SKM-1 (cell line): ENCODE data around the gene GARNL3.

Source experiments
- DNase-seq: peaks from one replicate; lab custom pipeline; 2025; ENCODE audit not compliant: unreplicated experiment; lab: John Stamatoyannopoulos, UW

Gene GARNL3

GRCh38 chr9:127269449-127269848, 4.9 kb downstream of the GARNL3 start:
- no peak for DNase-seq

GRCh38 chr9:127273326-127273725, 8.8 kb downstream of the GARNL3 start:
- no peak for DNase-seq

- DNase-seq, result no peak
Measured at GRCh38 chr9:127277099-127277498, 12.5 kb downstream of the GARNL3 start.

- no peak for DNase-seq
Measured at GRCh38 chr9:127277770-127278169, 13.2 kb downstream of the GARNL3 start.

- DNase-seq, result no peak
Measured at GRCh38 chr9:127278372-127278771, 13.8 kb downstream of the GARNL3 start.

- no peak for DNase-seq
Measured at GRCh38 chr9:127279717-127280285, 15.2 kb downstream of the GARNL3 start.

- DNase-seq, result no peak
Measured at GRCh38 chr9:127280880-127281660, 16.5 kb downstream of the GARNL3 start.

GRCh38 chr9:127281891-127282290, 17.3 kb downstream of the GARNL3 start:
- no peak for DNase-seq

GRCh38 chr9:127282611-127283010, 18.0 kb downstream of the GARNL3 start:
- DNase-seq, result no peak

- DNase-seq, result no peak
Measured at GRCh38 chr9:127283135-127283534, 18.6 kb downstream of the GARNL3 start.

- no peak for DNase-seq
Measured at GRCh38 chr9:127283917-127284497, 19.4 kb downstream of the GARNL3 start.

- DNase-seq, result no peak
Measured at GRCh38 chr9:127285965-127286364, 21.4 kb downstream of the GARNL3 start.

- DNase-seq, result no peak
Measured at GRCh38 chr9:127290561-127291065, 26.0 kb downstream of the GARNL3 start.

- DNase-seq, result no peak
Measured at GRCh38 chr9:127291246-127291778, 26.7 kb downstream of the GARNL3 start.

GRCh38 chr9:127292415-127292814, 27.8 kb downstream of the GARNL3 start:
- no peak for DNase-seq

- DNase-seq, result no peak
Measured at GRCh38 chr9:127293328-127293727, 28.8 kb downstream of the GARNL3 start.

- no peak for DNase-seq
Measured at GRCh38 chr9:127293767-127294166, 29.2 kb downstream of the GARNL3 start.

GRCh38 chr9:127295005-127295404, 30.4 kb downstream of the GARNL3 start:
- no peak for DNase-seq

- no peak for DNase-seq
Measured at GRCh38 chr9:127300886-127301447, 36.4 kb downstream of the GARNL3 start.

GRCh38 chr9:127303830-127304229, 39.3 kb downstream of the GARNL3 start:
- no peak for DNase-seq

- DNase-seq, result no peak
Measured at GRCh38 chr9:127305206-127305837, 40.7 kb downstream of the GARNL3 start.
